BJ (cell line): ENCODE data around the gene ANKRD44. TPM values are rescaled to one million over a fixed set of nuclear protein-coding genes. Genes with fewer than 3 reads are reported as not detected.

Experiments used
- CTCF ChIA-PET: fragments of 350-600 bp; formaldehyde crosslinking; extraction: SDS; loops from one replicate; lab custom pipeline; 2021; ENCODE audit warnings: antibody characterized with exemption, inconsistent platforms; lab: Yijun Ruan, JAX
- POLR2A ChIA-PET: fragments of 300-600 bp; sonication (Branson Sonifier 250); formaldehyde crosslinking; extraction: SDS; loops from one replicate; lab custom pipeline; 2021; ENCODE audit warnings: antibody characterized with exemption; lab: Charles Lee
- DNase-seq: peaks from one replicate; pipeline ENCODE4 v3.0.0-alpha.2; 2011; ENCODE audit warnings: low read depth
- H3K27me3 ChIP-seq: 2 replicates; pipeline ENCODE4 v1.6.0; 2011; ENCODE audit warnings: low read length; ENCODE audit not compliant: control insufficient read depth, insufficient read depth
- H3K36me3 ChIP-seq: 2 replicates; pipeline ENCODE4 v1.5.1; 2011; ENCODE audit warnings: low read length; ENCODE audit not compliant: control insufficient read depth, insufficient read depth
- H3K4me3 ChIP-seq: 2 replicates; pipeline ENCODE4 v1.5.1; 2011; ENCODE audit warnings: low read depth, mild to moderate bottlenecking, control low read depth, low read length
- polyA plus RNA-seq: library from polyadenylated mRNA; depleted of rRNA; stranded (reverse); fragments of >200 nt; gene quantifications from 2 replicates; pipeline ENCODE4 v1.2.3, GENCODE V29; 2011
- TF ChIP-seq, protein P1 (sequence below): IDR thresholded peaks from 2 replicates; pipeline ENCODE4 v1.5.1; 2011; ENCODE audit warnings: low read depth, mild to moderate bottlenecking, control low read depth, inconsistent platforms, low read length, moderate library complexity; ENCODE audit not compliant: insufficient read depth

Gene ANKRD44
- polyA plus RNA-seq, 1 experiment, result 12.4 TPM

DNA sequence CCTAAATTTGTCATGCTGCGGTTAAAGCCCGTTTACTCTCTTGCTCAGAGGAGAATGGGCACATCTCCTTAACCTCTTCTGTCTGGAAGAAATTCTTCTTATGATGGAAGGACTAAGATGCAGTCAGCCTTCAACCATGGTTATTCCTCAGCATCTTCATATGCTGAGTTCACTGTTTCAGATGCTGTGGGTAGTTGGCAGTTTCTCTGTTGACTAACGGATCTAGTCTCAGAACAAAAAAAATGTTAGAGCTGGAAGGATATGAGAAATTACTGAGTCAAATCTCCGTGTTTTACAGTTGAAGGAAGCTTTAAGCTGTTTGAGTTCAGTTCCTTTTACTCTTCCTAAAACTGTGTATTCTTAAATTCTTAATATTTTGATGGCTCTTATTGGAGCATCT is 340.5 kb downstream of the ANKRD44 start:
- ChIA-PET CTCF (interaction anchor here (2.4 kb wide), 1 partner anchor 7 kb away, joined by 6 read pairs; no protein-coding TSS in a partner anchor), POLR2A (no interaction called here)
- TF ChIP-seq, protein P1, sequence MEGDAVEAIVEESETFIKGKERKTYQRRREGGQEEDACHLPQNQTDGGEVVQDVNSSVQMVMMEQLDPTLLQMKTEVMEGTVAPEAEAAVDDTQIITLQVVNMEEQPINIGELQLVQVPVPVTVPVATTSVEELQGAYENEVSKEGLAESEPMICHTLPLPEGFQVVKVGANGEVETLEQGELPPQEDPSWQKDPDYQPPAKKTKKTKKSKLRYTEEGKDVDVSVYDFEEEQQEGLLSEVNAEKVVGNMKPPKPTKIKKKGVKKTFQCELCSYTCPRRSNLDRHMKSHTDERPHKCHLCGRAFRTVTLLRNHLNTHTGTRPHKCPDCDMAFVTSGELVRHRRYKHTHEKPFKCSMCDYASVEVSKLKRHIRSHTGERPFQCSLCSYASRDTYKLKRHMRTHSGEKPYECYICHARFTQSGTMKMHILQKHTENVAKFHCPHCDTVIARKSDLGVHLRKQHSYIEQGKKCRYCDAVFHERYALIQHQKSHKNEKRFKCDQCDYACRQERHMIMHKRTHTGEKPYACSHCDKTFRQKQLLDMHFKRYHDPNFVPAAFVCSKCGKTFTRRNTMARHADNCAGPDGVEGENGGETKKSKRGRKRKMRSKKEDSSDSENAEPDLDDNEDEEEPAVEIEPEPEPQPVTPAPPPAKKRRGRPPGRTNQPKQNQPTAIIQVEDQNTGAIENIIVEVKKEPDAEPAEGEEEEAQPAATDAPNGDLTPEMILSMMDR, result no peak
- no peak overlapping the region for H3K4me3 ChIP-seq
- DNase-seq, result no peak
- no peaks in the 10 kb centered on the region for H3K36me3 ChIP-seq
- no peaks in the 10 kb centered on the region; the same call in 1 of the 2 replicates for H3K27me3 ChIP-seq

DNA sequence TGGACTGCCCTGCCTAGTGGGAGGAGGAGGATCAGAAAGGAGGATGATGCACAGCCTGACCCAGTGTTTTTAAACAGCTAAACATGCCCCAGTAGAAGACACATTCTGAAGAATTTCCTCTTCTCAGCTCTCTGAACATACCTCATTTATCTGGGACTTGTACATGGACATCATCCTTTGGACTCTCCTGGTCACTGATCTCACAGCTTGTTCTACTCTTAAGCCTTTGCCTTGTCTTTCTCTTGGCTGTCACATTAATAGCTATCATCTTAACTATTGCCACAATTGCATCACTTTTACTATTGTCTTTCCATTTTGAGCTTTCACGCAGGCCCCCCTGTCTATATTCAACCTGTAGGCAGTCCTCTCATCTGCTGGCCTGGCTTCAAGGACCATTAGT is 342.1 kb downstream of the ANKRD44 start:
- TF ChIP-seq, protein P1, result no peak
- no peak for DNase-seq
- ChIA-PET CTCF (no interaction called here), POLR2A (no interaction called here)
- Histone ChIP-seq H3K27me3 (no peaks in the 10 kb centered on the region), H3K36me3 (no peaks in the 10 kb centered on the region), H3K4me3 (no peak overlapping the region)

DNA sequence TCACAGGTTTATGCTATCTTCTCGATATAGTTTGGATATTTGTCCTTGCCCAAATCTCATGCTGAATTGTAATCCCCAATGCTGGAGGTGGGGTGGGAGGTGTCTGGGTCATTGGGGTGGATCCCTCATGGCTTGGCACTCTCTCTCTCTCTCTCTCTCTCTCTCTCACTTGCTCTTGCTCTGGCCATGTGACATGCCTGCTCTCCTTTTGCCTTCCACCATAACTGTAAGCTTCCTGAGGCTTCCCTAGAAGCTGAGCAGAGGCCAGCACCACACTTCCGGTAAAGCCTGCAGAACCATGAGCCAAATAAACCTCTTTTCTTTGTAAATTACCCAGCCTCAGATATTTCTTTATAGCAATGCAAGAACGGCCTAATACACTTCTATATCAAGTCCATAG is 342.8 kb downstream of the ANKRD44 start:
- TF ChIP-seq, protein P1, result no peak
- H3K27me3 ChIP-seq, result no peaks in the 10 kb centered on the region
- no peak overlapping the region for H3K4me3 ChIP-seq
- H3K36me3 ChIP-seq, result no peaks in the 10 kb centered on the region
- CTCF ChIA-PET, result no interaction called here
- POLR2A ChIA-PET, result no interaction called here
- DNase-seq, result no peak

DNA sequence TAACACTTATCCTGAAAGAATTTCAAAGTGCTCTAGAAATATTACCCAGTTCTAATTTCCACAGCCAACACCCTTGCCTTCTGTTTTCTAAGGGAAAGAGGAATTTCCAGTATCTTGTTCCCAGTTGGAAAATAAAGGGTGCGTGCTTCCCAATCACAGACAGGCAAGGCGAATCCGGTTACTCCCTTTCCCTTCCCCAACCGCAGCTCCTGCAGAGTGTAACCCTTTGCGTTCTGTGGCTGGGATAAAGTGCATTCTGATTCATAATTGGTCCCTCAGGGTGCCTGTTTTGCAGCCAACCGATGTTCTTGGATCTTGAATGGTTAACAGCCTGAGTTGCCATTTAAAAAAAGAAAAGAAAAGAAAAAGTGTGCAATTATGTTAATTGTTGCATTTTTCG is 343.5 kb downstream of the ANKRD44 start:
- Histone ChIP-seq H3K27me3 (no peaks in the 10 kb centered on the region), H3K36me3 (no peaks in the 10 kb centered on the region), H3K4me3 (no peak overlapping the region)
- POLR2A ChIA-PET, result no interaction called here
- TF ChIP-seq, protein P1, result no peak
- CTCF ChIA-PET, result no interaction called here
- no peak for DNase-seq

DNA sequence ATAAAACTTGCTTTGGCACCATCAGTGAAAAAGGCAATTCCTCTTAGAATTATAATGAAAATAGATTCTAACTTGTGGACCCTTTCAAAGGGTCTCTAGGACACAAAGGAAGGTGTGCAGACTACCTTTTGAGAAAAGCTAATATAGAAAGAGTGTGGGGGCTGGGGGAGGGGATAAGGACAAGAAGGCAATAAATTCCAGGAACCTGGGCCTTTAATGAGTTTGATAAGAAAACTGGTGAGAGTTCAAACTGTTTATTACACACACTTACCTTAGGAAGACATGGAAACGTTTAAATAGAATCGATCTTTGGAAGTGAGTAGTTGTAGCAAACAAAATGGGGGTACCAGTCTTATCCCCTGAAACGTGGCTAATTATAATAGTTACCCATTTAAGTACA is 344.5 kb downstream of the ANKRD44 start:
- TF ChIP-seq, protein P1, result no peak
- Histone ChIP-seq H3K27me3 (no peaks in the 10 kb centered on the region), H3K4me3 (no peak overlapping the region), H3K36me3 (no peaks in the 10 kb centered on the region)
- no peak for DNase-seq
- ChIA-PET CTCF (interaction anchor here (0.8 kb wide), 1 partner anchor 23 kb away, joined by 3 read pairs; no protein-coding TSS in a partner anchor), POLR2A (no interaction called here)
